ENCODE data around the gene BMP6. TPM values are rescaled to one million over a fixed set of nuclear protein-coding genes. Genes with fewer than 3 reads are reported as not detected.

Gene BMP6
- total RNA-seq, 1 experiment from 2014 or later: 1.6 TPM

GRCh38 chr6:7886132-7886531 is 160.2 kb downstream of the BMP6 start:
- Histone ChIP-seq H3K4me1 (ENCODE audit: control insufficient read depth in 1 of 2, insufficient read depth in 2 of 2, low read length in 2 of 2) (no peaks in the 10 kb centered on the region), H3K36me3 (ENCODE audit: control insufficient read depth in 1 of 2, insufficient read depth in 2 of 2, low read length in 2 of 2) (peaks cover 66 to 89% of the 10 kb centered on the region in 2 experiments), H2AFZ (ENCODE audit: low read depth, low read length, poor library complexity, severe bottlenecking) (no peak overlapping the region), H3K4me2 (ENCODE audit: low read length) (no peak overlapping the region), H3K9ac (ENCODE audit: low read length) (no peak overlapping the region), H3K9me2 (ENCODE audit: insufficient read depth) (no peaks in the 10 kb centered on the region), H3K27me3 (ENCODE audit: insufficient read depth, low read length) (no peaks in the 10 kb centered on the region), H3K27ac (ENCODE audit: low read depth, low read length) (no peak overlapping the region), H3K79me2 (ENCODE audit: insufficient read depth, low read length) (peaks cover 10% of the 10 kb centered on the region; the same call in 1 of the 2 replicates), H3K9me3 (ENCODE audit: control insufficient read depth in 1 of 2, insufficient read depth in 1 of 2, low read depth in 1 of 2, low read length in 2 of 2) (no peaks in the 10 kb centered on the region), H4K20me1 (ENCODE audit: insufficient read depth) (no peaks in the 10 kb centered on the region), H3K4me3 (replicated peaks in 1 of 2; ENCODE audit: low read depth in 1 of 2, low read length in 2 of 2) (no peak overlapping the region)
- DNase-seq (ENCODE audit: low read depth, low spot score) (no peak), ATAC-seq (no peak)
- intact Hi-C loops (cut with micrococcal nuclease): no loop called here
- ChIA-PET POLR2A (no interaction called here), CTCF (no interaction called here), RAD21 (ENCODE audit: low non-redundant PET in 1 of 2, low total read pairs in 2 of 2, uncharacterized antibody in 2 of 2, unreplicated experiment in 2 of 2) (no interaction called here)
- BruUV-seq (replicated peaks): no TSS peak
- no peak for TF ChIP-seq POLR2AphosphoS5 (IDR thresholded peaks at IDR 0.05; ENCODE audit: low read depth, low read length)
- no peak for TF ChIP-seq JUND (IDR thresholded peaks at IDR 0.05)
- no peak for TF ChIP-seq RAD21 (IDR thresholded peaks at IDR 0.05; ENCODE audit: low read depth)
- no peak for TF ChIP-seq CBX3 (IDR thresholded peaks at IDR 0.05; ENCODE audit: low read depth)
- no peak for TF ChIP-seq FOSL1 (IDR thresholded peaks at IDR 0.05; ENCODE audit: low read depth)
- TF ChIP-seq TCF7L2 (IDR thresholded peaks at IDR 0.05; ENCODE audit: borderline replicate concordance, extremely low read depth, insufficient read depth, insufficient read length): no peak
- TF ChIP-seq EZH2 (IDR thresholded peaks at IDR 0.05): no peak
- TF ChIP-seq POLR2A (IDR thresholded peaks at IDR 0.05; ENCODE audit: borderline replicate concordance, extremely low read depth, insufficient read depth, insufficient read length): no peak
- no peak for TF ChIP-seq ZBTB33 (IDR thresholded peaks at IDR 0.05; ENCODE audit: extremely low read depth, insufficient replicate concordance, low read length)
- no peak for TF ChIP-seq REST (IDR thresholded peaks at IDR 0.05; ENCODE audit: low read depth)
- TF ChIP-seq YY1 (IDR thresholded peaks at IDR 0.05; ENCODE audit: extremely low read depth, insufficient replicate concordance, low read depth, low read length): no peak
- no peak for TF ChIP-seq MAX (IDR thresholded peaks at IDR 0.05)
- TF ChIP-seq SP1 (IDR thresholded peaks at IDR 0.05; ENCODE audit: low read depth): no peak
- TF ChIP-seq EGR1 (IDR thresholded peaks at IDR 0.05; ENCODE audit: low read depth): no peak
- TF ChIP-seq ELF1 (IDR thresholded peaks at IDR 0.05; ENCODE audit: borderline replicate concordance, low read depth): no peak
- TF ChIP-seq ZFX (IDR thresholded peaks at IDR 0.05): no peak
- TF ChIP-seq ZNF274 (IDR thresholded peaks at IDR 0.05; ENCODE audit: low read depth, low read length): no peak
- no peak for TF ChIP-seq SIN3A (IDR thresholded peaks at IDR 0.05; ENCODE audit: low read depth)
- no peak for TF ChIP-seq CTCF (IDR thresholded peaks at IDR 0.05 in 2 of 3, conservative IDR thresholded peaks at IDR 0.05 in 1 of 3; ENCODE audit: borderline replicate concordance in 1 of 3, insufficient read depth in 1 of 3, low read depth in 2 of 3, low read length in 2 of 3)
- TF ChIP-seq ATF3 (IDR thresholded peaks at IDR 0.05): no peak

Data from HCT116 (cell line).